CD14-positive monocyte (primary cell): ENCODE results near the gene ARHGDIB. TPM values are rescaled to one million over a fixed set of nuclear protein-coding genes. Genes with fewer than 3 reads are reported as not detected.
A peak's percentile ranks its signal among the peaks of the same experiment; 100 is the strongest.

Experiments
- DNase-seq, 3 donors: peaks; one replicate each; pipeline ENCODE4 v3.0.0-alpha.2; 2011 to 2022
- H2AFZ ChIP-seq: 2 replicates; pipeline ENCODE4 v1.6.0; 2012; ENCODE audit warnings: mild to moderate bottlenecking, low read depth, low read length, inconsistent platforms; ENCODE audit not compliant: insufficient read depth, poor library complexity, severe bottlenecking
- H3K27ac ChIP-seq, 2 donors: 1 replicate in 1 of 2; 2 replicates in 1 of 2; pipeline ENCODE4 v1.5.1; 2012 to 2013; ENCODE audit warnings: low read length in 2 of 2, control low read depth in 1 of 2, inconsistent platforms in 1 of 2, low read depth in 1 of 2, mild to moderate bottlenecking in 1 of 2
- H3K27me3 ChIP-seq, 2 donors: one replicate each; pipeline versions ENCODE4 v1.6.0 to v1.6.1; 2011 to 2013; ENCODE audit warnings: low read length in 2 of 2; ENCODE audit not compliant: control insufficient read depth in 2 of 2, insufficient read depth in 2 of 2
- H3K36me3 ChIP-seq, 2 donors: replicated peaks in 1 of 2; 1 replicate in 1 of 2; 2 replicates in 1 of 2; pipeline versions ENCODE4 v1.5.1 to v1.6.1; 2012 to 2013; ENCODE audit warnings: low read length in 2 of 2, control low read depth in 1 of 2, inconsistent platforms in 1 of 2, mild to moderate bottlenecking in 1 of 2; ENCODE audit not compliant: insufficient read depth in 2 of 2, control insufficient read depth in 1 of 2
- H3K4me1 ChIP-seq, 2 donors: 1 replicate in 1 of 2; 2 replicates in 1 of 2; pipeline versions ENCODE4 v1.5.1 to v1.6.1; 2012 to 2013; ENCODE audit warnings: low read length in 2 of 2, control low read depth in 1 of 2, inconsistent platforms in 1 of 2, mild to moderate bottlenecking in 1 of 2, moderate library complexity in 1 of 2; ENCODE audit not compliant: insufficient read depth in 2 of 2, control insufficient read depth in 1 of 2
- H3K4me2 ChIP-seq: replicated peaks from 2 replicates; pipeline ENCODE3; 2012; ENCODE audit warnings: low read length, moderate library complexity, mild to moderate bottlenecking; ENCODE audit not compliant: poor library complexity, severe bottlenecking; ENCODE audit errors: extremely low read depth
- H3K4me3 ChIP-seq, 3 experiments: fragments of 200-600 bp in 1 of 3; sonication (generic) in 1 of 3; replicated peaks in 1 of 3; 1 replicate in 2 of 3; 2 replicates in 1 of 3; pipeline ENCODE4 v1.5.1; 2011 to 2013; ENCODE audit warnings: low read length in 3 of 3, mild to moderate bottlenecking in 3 of 3, control low read depth in 2 of 3, low read depth in 2 of 3, inconsistent platforms in 1 of 3, moderate library complexity in 1 of 3
- H3K79me2 ChIP-seq: 2 replicates; pipeline ENCODE4 v1.6.0; 2012; ENCODE audit warnings: mild to moderate bottlenecking, control low read depth, inconsistent platforms, low read length, moderate library complexity; ENCODE audit not compliant: insufficient read depth
- H3K9ac ChIP-seq: 2 replicates; pipeline ENCODE4 v1.6.0; 2017; ENCODE audit warnings: low read length, mild to moderate bottlenecking; ENCODE audit not compliant: insufficient read depth, poor library complexity, severe bottlenecking
- H3K9me3 ChIP-seq, 2 donors: replicated peaks in 1 of 2; 1 replicate in 1 of 2; 2 replicates in 1 of 2; pipeline versions ENCODE4 v1.5.1 to v1.6.1; 2012 to 2013; ENCODE audit warnings: low read length in 2 of 2, control low read depth in 1 of 2; ENCODE audit not compliant: control insufficient read depth in 1 of 2, insufficient read depth in 1 of 2
- H4K20me1 ChIP-seq: 2 replicates; pipeline ENCODE4 v1.6.0; 2012; ENCODE audit warnings: mild to moderate bottlenecking, low read length, control low read depth, moderate library complexity; ENCODE audit not compliant: insufficient read depth
- H3K27ac Mint-ChIP-seq, 7 donors: one replicate each; pipeline ENCODE4 v1.8.0; 2020; ENCODE audit warnings: mild to moderate bottlenecking in 7 of 7, mixed read lengths in 7 of 7, moderate library complexity in 6 of 7, inconsistent platforms in 2 of 7
- H3K27me3 Mint-ChIP-seq, 3 donors: one replicate each; pipeline ENCODE4 v1.8.0; 2021 to 2022; ENCODE audit warnings: low read depth in 3 of 3, mild to moderate bottlenecking in 3 of 3, mixed read lengths in 3 of 3, moderate library complexity in 3 of 3, inconsistent platforms in 1 of 3
- H3K36me3 Mint-ChIP-seq, 2 donors: one replicate each; pipeline ENCODE4 v1.8.0; 2020; ENCODE audit warnings: mixed read lengths in 2 of 2, inconsistent platforms in 1 of 2, mild to moderate bottlenecking in 1 of 2
- H3K4me1 Mint-ChIP-seq: one replicate; pipeline ENCODE4 v1.8.0; 2020; ENCODE audit warnings: mild to moderate bottlenecking, mixed read lengths
- H3K4me3 Mint-ChIP-seq, 2 donors: one replicate each; pipeline ENCODE4 v1.8.0; 2020; ENCODE audit warnings: mild to moderate bottlenecking in 2 of 2, mixed read lengths in 2 of 2, moderate library complexity in 1 of 2
- H3K9me3 Mint-ChIP-seq, 7 donors: one replicate each; pipeline ENCODE4 v1.8.0; 2020 to 2022; ENCODE audit warnings: mixed read lengths in 7 of 7, mild to moderate bottlenecking in 6 of 7, moderate library complexity in 6 of 7, inconsistent platforms in 2 of 7
- WGBS: methylation state at CpG from one replicate; pipeline ENCODE4 v1.1.5; 2013; ENCODE audit warnings: missing lambda C conversion rate; ENCODE audit not compliant: insufficient coverage; 5-methylcytosine and 5-hydroxymethylcytosine counted together
- intact Hi-C, 2 donors: fragments of 100-400 bp; cut with micrococcal nuclease; formaldehyde crosslinking; loops; one replicate each; pipeline versions ENCODE4 v1.15.0 to v1.15.1; 2023
- polyA plus RNA-seq, 3 donors: library from polyadenylated mRNA; depleted of rRNA in 1 of 3; unstranded in 2 of 3; stranded (reverse) in 1 of 3; fragments of 300-500 nt in 2 of 3; fragments of >200 nt in 1 of 3; fragmentation: Illumina TruSeq in 2 of 3; gene quantifications; 1 replicate in 2 of 3; 2 replicates in 1 of 3; pipeline ENCODE4 v1.2.3, GENCODE V29; 2012 to 2021
- TF ChIP-seq, protein P1 (sequence below): fragments of 200-600 bp; IDR thresholded peaks from one replicate; pipeline ENCODE4 v1.8.0; 2022; ENCODE audit warnings: antibody characterized with exemption, mild to moderate bottlenecking

Gene ARHGDIB
- polyA plus RNA-seq, 3 donors = 1,199 to 2,228 (median 1,854) TPM

DNA sequence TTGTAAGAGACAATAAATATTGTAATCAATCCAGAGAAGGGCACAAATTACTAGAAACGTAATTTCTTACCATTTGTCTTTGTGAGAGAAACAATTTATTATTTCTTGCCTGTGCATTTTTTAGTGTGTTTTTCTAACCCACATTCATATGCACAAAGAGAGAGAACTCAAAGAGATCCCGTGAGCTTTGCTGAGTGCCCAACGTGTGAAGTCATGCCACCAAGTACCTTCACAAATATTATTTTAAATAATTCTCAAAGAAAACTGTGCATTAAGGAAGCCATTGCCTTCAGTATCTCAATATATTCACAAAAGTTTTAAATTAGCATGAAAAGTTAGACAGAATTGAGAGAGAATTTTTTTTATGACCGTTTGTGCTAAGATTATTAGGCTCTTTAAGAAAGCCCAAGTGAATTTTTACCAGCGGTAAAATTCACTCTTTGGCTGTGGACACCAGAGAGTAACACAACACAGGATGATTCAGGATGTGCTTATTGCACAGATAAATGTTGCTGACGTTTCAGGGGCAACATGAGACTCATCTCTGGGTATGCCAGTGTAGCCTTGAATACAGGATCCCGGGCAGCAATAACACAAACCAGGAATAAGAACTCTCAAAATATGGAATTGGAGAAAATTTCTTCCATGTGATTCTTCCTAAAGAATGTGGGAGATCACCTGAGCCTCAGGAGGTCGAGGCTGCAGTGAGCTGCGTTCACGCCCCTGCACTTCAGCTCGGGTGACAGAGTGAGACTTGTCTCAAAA is 2.9 kb downstream of the ARHGDIB start:
- intact Hi-C loops = loop anchor here in 1 of 2 donors (10.0 kb wide), 2 partner anchors 394 to 746 kb away; partner anchors contain the start of gene PLBD1
- WGBS = 9% methylated on average over 4 of the region's 11 CpGs
- peaks cover 0 to 5% (median 0%) of the 10 kb centered on the region in 7 donors for H3K9me3 Mint-ChIP-seq
- H3K36me3 Mint-ChIP-seq = peaks cover 15 to 18% of the 10 kb centered on the region in 2 donors
- no peaks in the 10 kb centered on the region for H3K9me3 ChIP-seq
- no peaks in the 10 kb centered on the region for H3K27me3 Mint-ChIP-seq
- H3K4me1 ChIP-seq = peaks cover 81 to 93% of the 10 kb centered on the region in 2 donors
- H3K4me2 ChIP-seq = peak overlapping the region; percentile 97
- no peaks in the 10 kb centered on the region for H3K27me3 ChIP-seq
- H3K4me3 Mint-ChIP-seq = peak overlapping the region; percentile 95 to 99
- no peak overlapping the region for H2AFZ ChIP-seq
- peak overlapping the region; percentile 77 for H3K9ac ChIP-seq
- TF ChIP-seq, protein P1, sequence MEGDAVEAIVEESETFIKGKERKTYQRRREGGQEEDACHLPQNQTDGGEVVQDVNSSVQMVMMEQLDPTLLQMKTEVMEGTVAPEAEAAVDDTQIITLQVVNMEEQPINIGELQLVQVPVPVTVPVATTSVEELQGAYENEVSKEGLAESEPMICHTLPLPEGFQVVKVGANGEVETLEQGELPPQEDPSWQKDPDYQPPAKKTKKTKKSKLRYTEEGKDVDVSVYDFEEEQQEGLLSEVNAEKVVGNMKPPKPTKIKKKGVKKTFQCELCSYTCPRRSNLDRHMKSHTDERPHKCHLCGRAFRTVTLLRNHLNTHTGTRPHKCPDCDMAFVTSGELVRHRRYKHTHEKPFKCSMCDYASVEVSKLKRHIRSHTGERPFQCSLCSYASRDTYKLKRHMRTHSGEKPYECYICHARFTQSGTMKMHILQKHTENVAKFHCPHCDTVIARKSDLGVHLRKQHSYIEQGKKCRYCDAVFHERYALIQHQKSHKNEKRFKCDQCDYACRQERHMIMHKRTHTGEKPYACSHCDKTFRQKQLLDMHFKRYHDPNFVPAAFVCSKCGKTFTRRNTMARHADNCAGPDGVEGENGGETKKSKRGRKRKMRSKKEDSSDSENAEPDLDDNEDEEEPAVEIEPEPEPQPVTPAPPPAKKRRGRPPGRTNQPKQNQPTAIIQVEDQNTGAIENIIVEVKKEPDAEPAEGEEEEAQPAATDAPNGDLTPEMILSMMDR = no peak
- peaks cover 85% of the 10 kb centered on the region for H3K79me2 ChIP-seq
- H3K27ac Mint-ChIP-seq = peak overlapping the region; percentile 95 to 99 (median 99)
- peaks cover 85% of the 10 kb centered on the region for H3K4me1 Mint-ChIP-seq
- DNase-seq = peak; percentile 51 to 79 (median 70)
- H4K20me1 ChIP-seq = peaks cover 71% of the 10 kb centered on the region
- H3K27ac ChIP-seq = peak overlapping the region; percentile 88 to 96
- peak overlapping the region; percentile 82 to 100 (median 95) for H3K4me3 ChIP-seq
- no peaks in the 10 kb centered on the region for H3K36me3 ChIP-seq

DNA sequence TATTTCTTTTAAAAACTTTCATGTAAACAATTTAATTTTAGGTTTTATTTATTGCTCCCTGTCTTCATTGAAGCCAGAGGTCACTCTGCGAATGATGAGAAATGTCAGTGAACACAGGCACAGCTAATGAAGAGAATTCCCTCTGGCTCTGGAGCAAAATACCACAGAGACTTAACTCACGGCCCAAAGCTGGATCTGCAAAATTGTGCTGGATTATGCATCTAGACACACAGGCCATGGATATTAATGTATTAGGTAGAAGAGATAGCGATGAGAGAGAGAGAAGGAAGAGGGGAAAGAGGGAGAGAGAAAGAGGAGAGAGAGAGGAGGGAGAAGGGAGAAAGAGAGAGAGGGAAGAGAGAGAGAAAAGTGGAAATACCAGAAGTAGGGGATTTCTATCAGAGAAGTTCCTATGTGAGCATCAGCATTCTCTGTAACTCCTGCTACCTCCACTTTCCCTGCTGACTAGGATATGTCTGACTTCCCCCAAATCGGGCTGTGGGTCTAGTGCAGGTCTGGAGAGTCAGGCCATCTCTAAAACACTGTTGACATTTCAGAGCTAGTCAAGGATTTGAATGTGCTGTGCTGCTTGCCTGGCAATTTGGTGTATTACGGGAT is 3.7 kb downstream of the ARHGDIB start:
- peaks cover 15 to 23% of the 10 kb centered on the region in 2 donors for H3K36me3 Mint-ChIP-seq
- H3K4me3 Mint-ChIP-seq = peak overlapping the region; percentile 95 to 99
- H3K27ac Mint-ChIP-seq = peak overlapping the region; percentile 95 to 99 (median 99)
- no peaks in the 10 kb centered on the region for H3K27me3 Mint-ChIP-seq
- Histone ChIP-seq H3K4me1 (peaks cover 81 to 93% of the 10 kb centered on the region in 2 donors), H4K20me1 (peaks cover 80% of the 10 kb centered on the region), H3K4me3 (peak overlapping the region; percentile 0 to 100 (median 95)), H2AFZ (no peak overlapping the region), H3K27me3 (no peaks in the 10 kb centered on the region), H3K9me3 (no peaks in the 10 kb centered on the region), H3K79me2 (peaks cover 89% of the 10 kb centered on the region), H3K27ac (peak overlapping the region; percentile 88 to 96), H3K9ac (peak overlapping the region; percentile 77), H3K36me3 (no peaks in the 10 kb centered on the region), H3K4me2 (peak overlapping the region; percentile 97)
- H3K9me3 Mint-ChIP-seq = peaks cover 0 to 5% (median 0%) of the 10 kb centered on the region in 7 donors
- 21% methylated on average over 4 of the region's 5 CpGs for WGBS
- peaks cover 86% of the 10 kb centered on the region for H3K4me1 Mint-ChIP-seq
- TF ChIP-seq, protein P1 = no peak
- peak in 2 of 3 donors; percentile 66 to 82 for DNase-seq
- intact Hi-C loops = loop anchor here in 1 of 2 donors (10.0 kb wide), 2 partner anchors 393 to 747 kb away; partner anchors contain the start of gene PLBD1
